Keratinocyte (primary cell): ENCODE data around the gene VPS13A. TPM values are rescaled to one million over a fixed set of nuclear protein-coding genes. Genes with fewer than 3 reads are reported as not detected.

Source experiments
- DNase-seq: peaks from one replicate; pipeline ENCODE4 v3.0.0-alpha.2; 2011; ENCODE audit warnings: low read depth, missing footprints, low spot score
- FAIRE-seq: peaks from 2 replicates; lab custom pipeline; 2011; peaks lifted over from hg19 to GRCh38; lab: Jason Lieb, UNC
- H2AFZ ChIP-seq: 2 replicates; pipeline ENCODE4 v1.6.0; 2012; ENCODE audit warnings: low read length, control low read depth, inconsistent platforms; ENCODE audit not compliant: control insufficient read depth
- H3K27ac ChIP-seq: 2 replicates; pipeline ENCODE4 v1.5.1; 2011; ENCODE audit warnings: low read length; ENCODE audit not compliant: control insufficient read depth, insufficient read depth
- H3K27me3 ChIP-seq: 3 replicates; pipeline ENCODE4 v1.6.0; 2011; ENCODE audit warnings: low read length; ENCODE audit not compliant: control insufficient read depth, insufficient read depth; ENCODE audit errors: extremely low read depth
- H3K36me3 ChIP-seq, 2 experiments: 2 replicates in 1 of 2; 3 replicates in 1 of 2; pipeline ENCODE4 v1.5.1; 2011; ENCODE audit warnings: low read length in 2 of 2, mild to moderate bottlenecking in 1 of 2; ENCODE audit not compliant: control insufficient read depth in 2 of 2, insufficient read depth in 2 of 2; ENCODE audit errors: extremely low read depth in 1 of 2
- H3K4me1 ChIP-seq: 3 replicates; pipeline ENCODE4 v1.5.1; 2011; ENCODE audit warnings: low read length; ENCODE audit not compliant: control insufficient read depth, insufficient read depth; ENCODE audit errors: extremely low read depth
- H3K4me2 ChIP-seq: 3 replicates; pipeline ENCODE4 v1.6.0; 2011; ENCODE audit warnings: low read depth, low read length; ENCODE audit not compliant: control insufficient read depth, insufficient read depth; ENCODE audit errors: extremely low read depth
- H3K4me3 ChIP-seq, 3 experiments: fragments of 200-600 bp in 1 of 3; sonication (generic) in 1 of 3; 2 replicates in 2 of 3; 3 replicates in 1 of 3; pipeline ENCODE4 v1.5.1; 2011 to 2016; ENCODE audit warnings: low read length in 3 of 3, mild to moderate bottlenecking in 3 of 3, control low read depth in 2 of 3, inconsistent platforms in 1 of 3, low read depth in 1 of 3, mixed read lengths in 1 of 3, mixed run types in 1 of 3, moderate library complexity in 1 of 3; ENCODE audit not compliant: control insufficient read depth in 2 of 3, insufficient read depth in 2 of 3; ENCODE audit errors: extremely low read depth in 1 of 3
- H3K79me2 ChIP-seq: 2 replicates; pipeline ENCODE4 v1.6.0; 2012; ENCODE audit warnings: low read length; ENCODE audit not compliant: control insufficient read depth, insufficient read depth
- H3K9ac ChIP-seq: 3 replicates; pipeline ENCODE4 v1.6.0; 2011; ENCODE audit warnings: low read length; ENCODE audit not compliant: control insufficient read depth, insufficient read depth; ENCODE audit errors: extremely low read depth
- H3K9me1 ChIP-seq: 3 replicates; pipeline ENCODE4 v1.6.0; 2011; ENCODE audit warnings: low read length; ENCODE audit not compliant: control insufficient read depth, insufficient read depth; ENCODE audit errors: extremely low read depth
- H3K9me3 ChIP-seq: 2 replicates; pipeline ENCODE4 v1.5.1; 2012; ENCODE audit warnings: low read depth, low read length; ENCODE audit not compliant: control insufficient read depth
- H4K20me1 ChIP-seq: 3 replicates; pipeline ENCODE4 v1.6.0; 2011; ENCODE audit warnings: low read length; ENCODE audit not compliant: control insufficient read depth, insufficient read depth; ENCODE audit errors: extremely low read depth
- CTCF ChIP-seq, 3 experiments: IDR thresholded peaks in 1 of 3; conservative IDR thresholded peaks in 1 of 3; optimal IDR thresholded peaks in 1 of 3; 2 replicates in 2 of 3; 3 replicates in 1 of 3; pipeline versions ENCODE3 to v1.5.1; 2011; ENCODE audit warnings: low read length in 3 of 3, mild to moderate bottlenecking in 3 of 3, moderate library complexity in 2 of 3, control low read depth in 1 of 3, inconsistent platforms in 1 of 3; ENCODE audit not compliant: insufficient read depth in 2 of 3; ENCODE audit errors: extremely low read depth in 1 of 3
- EZH2 ChIP-seq: IDR thresholded peaks from one replicate; pipeline ENCODE4 v1.6.1; 2012; ENCODE audit warnings: inconsistent platforms, mild to moderate bottlenecking, low read length, moderate library complexity
- dilution Hi-C: fragments of 300-500 bp; cut with MboI; formaldehyde crosslinking; loops from one replicate; pipeline ENCODE4 v1.7.0; 2020; ENCODE audit warnings: low sequenced_read_pairs; ENCODE audit not compliant: extremely low pct_ligation_motif_present
- polyA plus RNA-seq, 5 experiments: library from polyadenylated mRNA; depleted of rRNA in 3 of 5; stranded (reverse) in 3 of 5; stranded (forward) in 1 of 5; unstranded in 1 of 5; fragments of >200 nt; gene quantifications; 1 replicate in 1 of 5; 2 replicates in 3 of 5; 3 replicates in 1 of 5; pipeline versions ENCODE4 v1.2.1 to v1.2.3, GENCODE V29; 2011 to 2012; ENCODE audit warnings: missing spikeins in 2 of 5, low read depth in 1 of 5, low replicate concordance in 1 of 5

The VPS13A gene
- polyA plus RNA-seq, 1 donor (not counting 4 experiments of a cell fraction or from before 2014, with no cell fraction given): 55.3 TPM

GRCh38 chr9:77170991-77171699 lies 6.2 kb upstream of the VPS13A start:
- Histone ChIP-seq H3K9me1 (no peaks in the 10 kb centered on the region), H3K9me3 (no peaks in the 10 kb centered on the region), H3K4me2 (no peak overlapping the region), H3K4me1 (no peaks in the 10 kb centered on the region), H3K9ac (no peak overlapping the region), H3K79me2 (no peaks in the 10 kb centered on the region), H4K20me1 (no peaks in the 10 kb centered on the region), H3K27ac (no peak overlapping the region), H3K4me3 (no peak overlapping the region), H3K36me3 (no peaks in the 10 kb centered on the region), H2AFZ (no peak overlapping the region), H3K27me3 (no peaks in the 10 kb centered on the region)
- FAIRE-seq: no peak
- no peak for DNase-seq
- dilution Hi-C loops: no loop called here
- TF ChIP-seq CTCF (optimal IDR thresholded peaks at IDR 0.05 in 1 of 3, IDR thresholded peaks at IDR 0.05 in 1 of 3, conservative IDR thresholded peaks at IDR 0.05 in 1 of 3; ENCODE audit: extremely low read depth in 1 of 3, insufficient read depth in 2 of 3, low read length in 3 of 3): no peak
- no peak for TF ChIP-seq EZH2

- no peak for TF ChIP-seq CTCF (optimal IDR thresholded peaks at IDR 0.05 in 1 of 3, IDR thresholded peaks at IDR 0.05 in 1 of 3, conservative IDR thresholded peaks at IDR 0.05 in 1 of 3; ENCODE audit: extremely low read depth in 1 of 3, insufficient read depth in 2 of 3, low read length in 3 of 3)
- Histone ChIP-seq H3K4me2 (no peak overlapping the region), H3K27me3 (no peaks in the 10 kb centered on the region), H3K4me3 (no peak overlapping the region), H3K79me2 (peaks cover 26% of the 10 kb centered on the region), H3K9me3 (no peaks in the 10 kb centered on the region), H3K36me3 (no peaks in the 10 kb centered on the region), H3K4me1 (peaks cover 14% of the 10 kb centered on the region), H4K20me1 (no peaks in the 10 kb centered on the region), H2AFZ (no peak overlapping the region), H3K9ac (no peak overlapping the region), H3K27ac (no peak overlapping the region), H3K9me1 (no peaks in the 10 kb centered on the region)
- FAIRE-seq: no peak
- dilution Hi-C loops: no loop called here
- DNase-seq: no peak
Observed at GRCh38 chr9:77175151-77175550, 2.2 kb upstream of the VPS13A start.
